8988T (cell line): ENCODE measurements around the gene APLP2.
"Not testable (repeated sequence)": the region's sequence is repeated elsewhere in the genome, so short reads cannot be mapped to it uniquely, and the experiment has no call there.

Experiments used
- DNase-seq: peaks from one replicate; pipeline ENCODE4 v3.0.0; 2011

Gene APLP2

GRCh38 chr11:130177782-130178181 is 108.1 kb downstream of the APLP2 start:
- DNase-seq, result no peak

- no peak for DNase-seq
Observed at GRCh38 chr11:130178441-130179339, 109.0 kb downstream of the APLP2 start.

- DNase-seq, result no peak
Observed at GRCh38 chr11:130179396-130180306, 110.0 kb downstream of the APLP2 start.

GRCh38 chr11:130180491-130180890 is 110.8 kb downstream of the APLP2 start:
- no peak for DNase-seq

GRCh38 chr11:130180896-130181294 is 111.2 kb downstream of the APLP2 start:
- DNase-seq, result no peak

- DNase-seq, result no peak
Observed at GRCh38 chr11:130181295-130182272, 111.9 kb downstream of the APLP2 start.

- no peak for DNase-seq
Observed at GRCh38 chr11:130183878-130184610, 114.3 kb downstream of the APLP2 start.

GRCh38 chr11:130187096-130187495 is 117.4 kb downstream of the APLP2 start:
- no peak for DNase-seq

- no peak for DNase-seq
Observed at GRCh38 chr11:130188047-130188446, 118.4 kb downstream of the APLP2 start.

- DNase-seq, result no peak
Observed at GRCh38 chr11:130188585-130189347, 119.1 kb downstream of the APLP2 start.

- DNase-seq, result no peak
Observed at GRCh38 chr11:130189492-130190210, 120.0 kb downstream of the APLP2 start.

GRCh38 chr11:130190371-130190881 is 120.7 kb downstream of the APLP2 start:
- DNase-seq, result no peak

- DNase-seq, result no peak
Observed at GRCh38 chr11:130191896-130192295, 122.2 kb downstream of the APLP2 start.

- no peak for DNase-seq
Observed at GRCh38 chr11:130192845-130193267, 123.2 kb downstream of the APLP2 start.

- not testable (repeated sequence) for DNase-seq
Observed at GRCh38 chr11:130193551-130193950, 123.9 kb downstream of the APLP2 start.
